ENCODE measurements around the gene GNS.

GNS gene

DNA sequence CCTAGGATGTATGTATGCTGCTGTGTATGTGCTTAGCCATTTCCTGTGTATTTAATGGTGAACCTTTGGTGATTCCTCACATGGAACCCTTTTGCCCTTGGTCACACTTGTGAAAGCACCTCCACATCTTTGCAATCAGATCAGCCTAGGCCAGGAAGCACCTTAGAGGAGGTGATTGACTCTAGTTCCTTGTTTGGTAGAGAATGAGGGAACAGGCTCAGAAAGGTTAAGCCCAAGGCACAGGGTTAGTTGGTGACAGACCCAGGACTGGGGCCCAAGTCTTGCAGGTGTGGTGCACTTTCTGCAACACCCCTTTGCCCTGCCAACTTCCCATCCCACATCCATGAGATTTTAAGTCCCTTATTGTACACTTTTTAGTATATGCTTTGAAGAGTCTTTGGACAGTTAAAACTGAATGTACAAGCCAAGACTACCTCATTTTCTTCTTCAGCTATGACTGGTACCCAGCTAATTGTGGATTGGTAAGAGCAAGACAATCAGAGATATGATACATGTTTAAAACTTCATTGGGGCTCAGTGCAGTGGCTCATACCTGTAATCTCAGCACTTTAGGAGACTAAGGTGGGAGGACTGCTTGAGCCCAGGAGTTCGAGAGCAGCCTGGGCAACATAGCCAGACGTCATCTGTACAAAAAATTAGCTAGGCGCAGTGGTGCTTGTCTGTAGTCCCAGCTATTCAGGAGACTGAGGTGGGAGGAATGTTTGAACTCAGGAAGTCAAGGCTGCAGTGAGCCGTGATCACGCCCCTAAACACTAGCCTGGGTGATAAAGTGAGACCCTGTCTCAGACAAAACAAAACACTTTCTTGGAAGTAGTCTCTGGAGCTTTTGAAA lies 77.8 kb downstream of the GNS start:
- DNase-seq, result no peak

DNA sequence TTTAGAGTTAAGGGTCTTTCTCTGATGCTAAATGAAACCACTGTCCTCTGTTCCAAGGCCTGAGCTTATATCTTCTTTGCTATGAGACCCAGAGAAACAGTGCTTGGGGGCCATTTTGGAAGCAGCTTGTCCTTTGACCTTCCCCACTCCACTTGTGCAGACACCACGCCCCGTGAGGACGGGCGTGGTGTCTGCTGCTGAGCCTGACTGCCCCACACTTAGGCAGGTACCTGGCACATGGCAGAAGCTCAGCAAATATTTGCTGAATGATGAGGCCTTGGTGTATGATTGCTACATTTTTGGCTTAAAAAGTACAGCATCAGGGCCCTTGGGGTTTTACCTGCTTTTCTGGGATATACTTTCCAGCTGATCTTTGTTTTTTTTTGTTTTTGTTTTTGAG lies 79.0 kb downstream of the GNS start:
- intact Hi-C loops (cut with DNase I), result no loop called here
- DNase-seq, result no peak

More for the DNA sequence above, 77.8 kb downstream of the GNS start:
- intact Hi-C loops (cut with DNase I), result no loop called here

DNA sequence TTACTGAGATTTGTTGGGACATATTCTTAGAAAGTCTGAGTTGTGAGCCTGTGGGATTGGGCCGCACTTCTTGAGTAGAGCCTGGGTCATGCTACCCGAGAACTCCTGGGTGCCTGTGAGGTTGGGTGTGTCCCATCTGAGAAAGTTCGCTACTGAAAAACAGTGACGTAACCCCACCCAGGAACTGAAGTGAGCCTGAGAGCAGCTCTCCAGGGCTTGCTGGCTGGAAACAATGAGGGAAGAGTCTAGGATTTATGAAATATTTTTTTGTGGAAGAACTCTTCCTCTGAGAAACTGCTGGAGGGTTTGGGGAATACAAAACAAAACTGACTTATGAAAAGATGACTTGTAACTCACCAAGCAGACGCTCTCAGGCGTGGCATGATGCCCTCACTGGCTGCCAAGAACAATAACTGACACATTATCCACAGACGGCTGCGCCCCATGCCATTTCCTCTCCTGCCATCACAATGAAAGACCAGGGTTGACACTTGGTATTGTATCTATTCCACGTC lies 79.7 kb downstream of the GNS start:
- DNase-seq, result peak in 5 of 10 donors; percentile 21 to 87 (median 41)
- intact Hi-C loops (cut with DNase I), result no loop called here

DNA sequence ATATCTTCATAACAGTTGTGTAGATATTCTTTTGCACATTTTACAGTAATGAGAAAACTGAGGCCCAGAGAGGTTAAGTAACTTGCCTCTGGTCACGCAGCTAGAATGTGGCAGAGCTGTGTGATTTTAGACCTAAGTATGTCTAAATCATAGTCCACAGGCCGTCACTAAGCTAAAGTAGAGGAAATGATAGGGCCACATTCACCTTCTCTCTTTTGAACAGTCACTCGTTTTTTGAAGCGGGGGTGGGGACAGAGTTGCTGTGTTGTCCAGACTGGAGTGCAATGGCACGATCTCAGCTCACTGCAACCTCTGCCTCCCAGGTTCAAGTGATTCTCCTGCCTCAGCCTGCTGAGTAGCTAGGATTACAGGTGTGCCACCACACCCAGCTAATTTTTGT lies 80.4 kb downstream of the GNS start:
- intact Hi-C loops (cut with DNase I), result no loop called here
- DNase-seq, result no peak

DNA sequence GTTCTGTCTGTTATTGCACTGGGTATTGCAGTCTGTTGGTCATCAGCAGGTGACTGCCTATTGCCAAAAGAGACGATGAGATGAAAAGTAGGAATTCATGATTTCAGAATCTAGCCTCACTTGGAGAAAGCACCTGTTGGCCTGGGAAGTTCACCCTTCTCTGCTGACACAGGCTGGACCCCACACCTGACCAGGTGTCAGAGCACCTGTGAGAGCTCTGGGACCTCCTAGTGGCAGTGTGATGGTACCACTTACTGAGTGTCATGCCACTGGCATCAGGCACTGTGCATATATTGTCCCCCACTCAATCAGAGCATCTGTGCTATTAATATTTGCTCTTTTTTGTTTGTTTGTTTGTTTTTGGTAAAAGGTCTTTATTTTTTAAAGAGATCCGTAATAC lies 81.0 kb downstream of the GNS start:
- no peak for DNase-seq
- intact Hi-C loops (cut with DNase I), result no loop called here

DNA sequence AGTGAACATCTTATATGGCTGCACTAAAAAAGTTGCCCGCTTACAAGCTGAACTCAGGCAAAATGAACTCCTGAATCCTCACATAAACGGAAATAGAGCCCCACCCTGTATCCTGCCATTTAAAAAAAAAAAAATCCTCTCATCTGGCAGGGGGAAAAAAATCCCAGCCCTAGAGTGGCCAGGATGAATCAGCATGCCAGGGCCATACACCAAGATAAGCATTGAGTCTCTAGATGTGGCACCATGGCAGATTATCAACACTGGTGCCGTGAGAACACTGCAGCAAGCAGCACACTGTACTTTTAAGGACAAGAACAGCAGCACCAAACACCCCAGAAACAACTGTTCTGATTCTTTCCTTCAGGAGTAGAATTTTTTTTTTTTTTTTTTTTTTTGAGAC lies 83.4 kb downstream of the GNS start:
- intact Hi-C loops (cut with DNase I), result no loop called here

DNA sequence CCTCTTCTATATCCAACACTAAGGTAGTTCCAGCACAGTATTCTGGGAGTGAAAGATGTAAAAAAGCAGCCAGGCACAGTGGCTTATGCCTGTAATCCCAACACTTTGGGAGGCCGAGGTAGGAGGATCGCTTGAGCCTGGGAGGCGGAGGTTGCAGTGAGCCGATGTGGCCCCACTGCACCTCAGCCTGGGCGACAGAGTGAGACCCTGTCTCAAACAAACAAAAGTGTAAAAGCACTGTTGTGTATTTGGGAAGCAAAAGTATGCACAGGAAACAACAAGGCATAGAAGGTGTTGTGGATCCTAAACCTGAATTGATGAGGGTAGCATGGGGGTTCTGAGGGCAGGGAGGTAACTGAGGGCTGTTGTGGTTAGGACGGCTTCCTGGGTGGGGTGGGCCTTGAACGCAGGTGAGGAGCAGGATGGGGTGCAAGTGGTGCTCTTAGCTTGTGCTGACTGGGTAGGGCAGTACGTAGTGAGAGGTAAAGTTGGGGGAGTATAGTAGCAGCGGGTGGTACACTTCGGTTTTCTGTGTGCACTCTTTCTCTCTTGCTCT lies 84.8 kb downstream of the GNS start:
- DNase-seq, result no peak
- intact Hi-C loops (cut with DNase I), result no loop called here

More for the DNA sequence above, 83.4 kb downstream of the GNS start:
- no peak for DNase-seq

DNA sequence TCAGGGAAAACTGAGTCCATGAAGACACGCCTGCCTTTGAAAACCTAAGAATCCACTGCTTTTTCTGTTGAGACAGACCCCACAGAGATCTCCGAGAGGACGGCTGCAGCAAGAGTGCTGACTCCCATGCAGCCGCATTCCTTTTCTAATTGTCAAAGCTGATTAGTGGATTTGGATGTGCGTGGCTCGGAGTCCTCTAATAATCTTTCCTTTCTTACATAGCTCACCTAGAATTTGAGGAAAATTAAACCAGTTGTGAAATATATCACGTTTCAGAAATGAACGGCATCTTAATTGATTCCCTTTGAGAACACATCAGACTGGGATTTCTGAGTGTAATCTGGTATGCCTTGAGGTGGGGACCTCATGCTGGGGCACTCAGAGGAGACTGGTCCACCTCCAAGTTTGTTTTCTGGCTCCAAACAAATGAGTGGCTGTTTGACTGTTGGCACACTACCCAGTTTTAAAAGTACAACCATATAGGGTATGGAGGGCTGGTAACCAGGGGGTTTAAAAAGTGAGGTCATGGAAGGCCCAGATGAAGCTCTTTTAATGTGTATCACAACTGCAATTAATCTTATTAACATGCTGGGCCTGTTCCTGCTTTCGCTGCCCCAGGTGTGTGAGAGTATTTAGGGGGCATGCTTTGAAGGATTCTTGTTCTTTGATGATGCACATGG lies 85.6 kb downstream of the GNS start:
- DNase-seq, result no peak
- intact Hi-C loops (cut with DNase I), result no loop called here

DNA sequence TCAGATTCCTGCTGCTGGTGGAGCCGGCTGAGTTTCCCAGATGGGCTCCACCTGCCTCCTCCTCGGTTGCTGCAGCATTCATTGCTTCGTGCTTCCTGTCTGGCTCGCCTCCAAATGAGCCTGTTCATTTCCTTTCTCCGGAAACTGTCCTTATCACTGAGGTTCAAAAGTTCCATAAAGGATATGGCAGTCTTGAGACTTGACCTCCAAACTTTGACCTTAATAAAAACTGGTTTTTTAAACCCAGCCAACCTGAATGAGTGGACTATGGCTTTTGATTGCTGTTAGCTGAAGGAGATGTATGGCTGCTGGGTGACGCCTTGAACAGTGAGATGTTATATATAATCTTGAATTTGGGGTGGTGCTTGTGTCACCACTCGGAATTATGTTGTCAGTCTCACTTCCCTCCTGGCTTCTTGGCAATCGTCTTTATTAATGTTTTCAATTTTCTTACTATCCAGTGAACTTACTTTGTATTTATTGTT lies 86.2 kb downstream of the GNS start:
- no peak for DNase-seq
- intact Hi-C loops (cut with DNase I), result no loop called here

DNA sequence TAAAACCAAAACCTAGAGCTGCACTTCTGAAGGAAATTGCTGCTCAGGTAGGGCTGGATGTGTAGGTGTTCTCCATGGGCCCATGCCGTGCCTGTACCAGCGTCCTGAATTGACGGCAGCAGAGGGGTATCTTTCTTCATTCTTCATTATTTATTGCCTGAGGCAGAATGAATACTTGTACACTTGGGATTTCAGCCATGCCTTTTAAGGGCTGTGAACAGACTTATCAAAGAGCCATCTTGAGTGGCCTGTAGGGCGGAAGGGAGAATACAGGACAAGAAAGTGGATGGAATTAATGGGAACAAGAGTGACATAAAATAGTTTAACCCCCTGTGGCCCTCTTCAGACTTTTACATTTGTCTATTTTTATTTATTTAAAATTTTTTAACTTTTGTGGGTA lies 87.5 kb downstream of the GNS start:
- no peak for DNase-seq
- intact Hi-C loops (cut with DNase I), result no loop called here

DNA sequence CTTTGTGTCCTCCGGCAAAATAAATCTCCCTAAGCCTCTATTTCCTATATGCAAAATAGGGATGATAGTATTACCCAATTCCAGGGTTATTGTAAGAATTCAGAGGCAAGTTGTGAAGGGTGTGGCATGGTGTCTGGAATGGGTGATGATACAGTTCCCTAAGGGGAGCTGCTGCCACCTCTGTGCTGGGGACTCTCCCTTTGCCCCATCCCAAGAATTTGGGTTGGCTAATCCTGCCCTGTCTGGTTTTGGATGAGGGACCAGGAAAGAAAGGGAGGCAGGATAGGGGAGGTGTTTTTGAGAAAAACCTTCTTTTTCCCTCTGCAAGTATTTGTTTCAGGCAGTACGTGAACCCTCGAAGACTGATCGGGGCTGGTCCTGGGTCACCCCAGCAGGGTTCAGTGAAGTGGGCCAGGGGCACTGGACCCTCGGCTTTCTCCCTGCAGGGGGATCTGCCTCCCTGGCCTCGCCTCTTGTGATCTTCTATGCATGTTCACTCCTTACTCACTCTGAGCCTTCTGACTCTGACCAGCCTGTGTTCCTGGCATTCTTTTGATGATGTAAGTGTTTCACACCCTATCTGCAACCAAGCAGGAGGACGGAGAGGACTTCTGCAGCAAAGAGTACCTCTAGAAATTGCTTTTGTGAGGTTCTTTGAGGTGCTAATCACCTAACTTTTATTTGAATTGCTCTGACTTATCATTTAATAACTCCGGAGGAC lies 88.1 kb downstream of the GNS start:
- DNase-seq, result no peak

DNA sequence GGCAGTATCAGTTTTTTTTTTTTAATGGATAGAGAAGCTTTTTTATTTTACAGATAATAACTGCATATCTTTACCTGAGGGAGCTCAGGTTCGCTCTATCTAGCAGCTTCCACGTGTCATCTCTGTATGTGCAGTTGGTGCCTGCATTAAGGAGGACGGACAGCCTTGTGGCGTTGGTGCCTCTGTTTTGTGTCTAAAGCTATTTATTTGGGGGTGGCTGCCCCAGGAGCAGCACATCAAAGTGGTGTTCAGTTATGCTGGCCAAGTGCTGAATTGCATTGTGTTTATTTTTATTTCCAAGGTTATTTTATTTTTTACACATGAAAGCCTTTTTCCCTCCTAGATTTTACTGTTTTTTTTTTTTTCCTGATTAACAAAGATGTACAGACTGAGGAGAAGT lies 89.2 kb downstream of the GNS start:
- intact Hi-C loops (cut with DNase I), result no loop called here
- DNase-seq, result no peak

More for the DNA sequence above, 88.1 kb downstream of the GNS start:
- intact Hi-C loops (cut with DNase I), result no loop called here

DNA sequence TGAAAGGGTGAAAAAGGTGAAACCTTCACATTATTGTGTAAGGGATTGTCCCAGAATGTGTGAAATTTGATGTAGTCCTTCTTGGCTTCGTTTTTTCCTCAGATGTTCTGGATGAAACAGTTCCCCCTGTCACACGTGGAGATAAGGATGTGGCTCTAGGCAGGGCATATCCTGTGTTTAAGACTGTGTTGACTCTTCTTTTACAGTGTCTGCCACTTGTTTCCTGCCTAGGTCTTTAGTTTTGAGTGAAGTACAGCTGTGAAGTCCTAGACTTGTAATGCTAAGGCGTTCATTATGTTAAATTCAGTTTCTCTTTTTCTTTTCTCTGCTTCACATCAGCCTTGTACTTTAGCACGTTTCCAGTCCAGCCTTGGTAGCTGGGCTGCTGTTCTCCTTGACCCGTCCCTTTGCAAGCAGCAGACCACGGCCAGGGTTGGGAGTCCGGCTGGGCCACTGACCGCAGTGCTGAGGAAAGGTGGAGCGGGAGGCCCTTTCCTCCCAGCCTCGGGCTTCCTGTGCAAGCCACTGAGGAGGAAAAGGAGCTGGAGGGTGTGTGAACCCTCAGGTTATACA lies 89.8 kb downstream of the GNS start:
- DNase-seq, result no peak
- intact Hi-C loops (cut with DNase I), result no loop called here

DNA sequence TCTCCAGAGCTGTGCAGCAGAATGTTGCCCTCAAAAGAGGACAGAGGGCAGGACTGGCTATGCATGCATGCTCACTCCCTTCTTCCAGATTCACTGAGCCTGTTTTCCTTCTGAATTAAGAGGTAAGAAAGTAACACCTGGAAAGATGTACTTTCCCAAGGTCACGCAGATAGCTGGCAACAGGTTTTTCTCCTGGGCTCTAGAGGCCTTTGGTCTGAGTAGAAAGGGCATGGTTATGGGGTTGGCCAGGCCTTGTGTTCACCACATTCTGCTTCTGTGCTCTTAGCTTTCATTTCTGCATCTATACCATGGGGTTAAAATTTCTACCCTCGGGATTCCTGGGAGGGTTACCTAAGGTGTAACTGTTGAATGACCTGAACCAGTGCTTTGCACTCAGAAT lies 91.4 kb downstream of the GNS start:
- intact Hi-C loops (cut with DNase I), result no loop called here
- DNase-seq, result no peak

DNA sequence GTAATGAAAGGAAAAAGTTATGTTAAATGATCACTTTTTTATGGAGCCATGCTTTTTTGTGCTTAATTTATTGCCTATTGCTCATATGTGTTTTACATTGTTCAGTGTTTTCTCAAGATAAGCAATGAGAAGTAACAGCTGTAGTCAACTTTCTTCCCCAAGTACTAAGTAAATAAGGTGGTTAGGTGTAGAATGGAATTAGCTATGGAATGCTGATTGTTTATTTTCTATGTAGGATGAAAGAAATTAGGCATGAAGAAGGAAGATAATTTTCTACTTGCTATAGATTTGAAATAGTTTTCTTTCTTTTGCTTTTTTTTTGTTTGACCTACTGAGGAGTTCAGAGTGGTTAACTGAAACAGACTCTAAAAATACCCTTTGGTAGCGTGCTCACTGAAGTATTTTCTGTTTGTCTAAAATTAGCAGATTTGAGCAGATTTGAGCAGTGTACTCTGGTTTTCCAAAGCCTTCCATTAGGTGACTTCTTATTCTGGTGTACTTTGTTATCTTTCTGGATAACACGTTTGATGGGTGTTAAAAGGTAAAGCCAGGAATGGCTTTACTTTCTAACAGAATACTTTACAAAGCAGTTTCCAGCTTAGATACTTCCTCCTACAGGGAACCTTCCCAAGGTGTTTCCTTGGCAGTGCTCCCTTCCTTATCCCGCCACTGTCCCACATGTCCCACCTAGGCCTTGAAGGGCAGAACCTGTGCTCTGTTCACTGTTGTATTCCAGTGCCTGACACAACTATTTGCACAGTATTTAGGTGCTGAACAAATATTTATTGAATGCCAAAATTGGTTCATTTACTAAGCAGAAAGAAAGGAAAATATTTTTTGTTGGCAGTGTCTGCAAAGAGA lies 92.9 kb downstream of the GNS start:
- DNase-seq, result no peak
- intact Hi-C loops (cut with DNase I), result no loop called here

DNA sequence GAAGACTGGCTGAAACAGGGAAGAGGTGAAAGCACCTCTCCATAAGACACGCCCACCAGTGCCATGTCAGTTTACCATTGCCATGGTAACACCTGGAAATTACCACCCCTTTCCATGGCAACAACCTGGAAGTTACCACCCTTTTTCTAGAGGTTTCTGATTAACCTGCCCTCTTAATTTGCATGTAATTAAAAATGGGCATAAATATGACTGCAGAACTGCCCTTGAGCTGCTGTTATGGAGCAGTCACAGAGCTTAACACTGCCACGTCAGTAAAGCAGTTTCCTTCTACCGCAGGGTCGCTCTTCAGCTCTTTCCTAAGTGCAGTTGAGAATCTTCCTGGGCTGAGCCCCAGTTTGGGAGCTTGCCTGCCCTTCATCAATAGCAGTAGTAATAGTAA lies 93.7 kb downstream of the GNS start:
- intact Hi-C loops (cut with DNase I), result no loop called here
- DNase-seq, result no peak

All from posterior cingulate gyrus (tissue), 11 donors.